SK-N-SH treated with all-trans-retinoic acid at 6 μM for 48 hours (cell line): ENCODE data around the gene SLFNL1.

Experiments
- OSR1 ChIP-seq: fragments of 250-450 bp; sonication (Bioruptor Pico); IDR thresholded peaks from 2 replicates; pipeline ENCODE4 v1.8.0; 2022; ENCODE audit warnings: moderate library complexity, mild to moderate bottlenecking, inconsistent platforms
- PATZ1 ChIP-seq: fragments of 250-450 bp; sonication (Bioruptor Pico); IDR thresholded peaks from 2 replicates; pipeline ENCODE4 v1.8.0; 2020; ENCODE audit warnings: mild to moderate bottlenecking, moderate library complexity, borderline replicate concordance
- RARB ChIP-seq: fragments of 250-450 bp; sonication (Bioruptor Pico); IDR thresholded peaks from 2 replicates; pipeline ENCODE4 v1.8.0; 2021; ENCODE audit warnings: mild to moderate bottlenecking, moderate library complexity
- ZFP30 ChIP-seq: fragments of 450-650 bp; formaldehyde crosslinking; IDR thresholded peaks from 2 replicates; pipeline ENCODE4 v1.5.0; 2022; ENCODE audit warnings: mild to moderate bottlenecking, moderate library complexity

- TF ChIP-seq PATZ1 (CRISPR knock-in tag), result no peak
- TF ChIP-seq RARB (CRISPR knock-in tag), result no peak
- no peak for TF ChIP-seq ZFP30 (CRISPR knock-in tag)
- TF ChIP-seq OSR1 (CRISPR knock-in tag), result no peak
Observed at GRCh38 chr1:41020109-41020576, 1.4 kb downstream of the SLFNL1 start.
